ENCODE data around the gene IL6ST.
"Not testable (repeated sequence)": the region's sequence is repeated elsewhere in the genome, so short reads cannot be mapped to it uniquely, and the experiment has no call there.

The IL6ST gene

DNA sequence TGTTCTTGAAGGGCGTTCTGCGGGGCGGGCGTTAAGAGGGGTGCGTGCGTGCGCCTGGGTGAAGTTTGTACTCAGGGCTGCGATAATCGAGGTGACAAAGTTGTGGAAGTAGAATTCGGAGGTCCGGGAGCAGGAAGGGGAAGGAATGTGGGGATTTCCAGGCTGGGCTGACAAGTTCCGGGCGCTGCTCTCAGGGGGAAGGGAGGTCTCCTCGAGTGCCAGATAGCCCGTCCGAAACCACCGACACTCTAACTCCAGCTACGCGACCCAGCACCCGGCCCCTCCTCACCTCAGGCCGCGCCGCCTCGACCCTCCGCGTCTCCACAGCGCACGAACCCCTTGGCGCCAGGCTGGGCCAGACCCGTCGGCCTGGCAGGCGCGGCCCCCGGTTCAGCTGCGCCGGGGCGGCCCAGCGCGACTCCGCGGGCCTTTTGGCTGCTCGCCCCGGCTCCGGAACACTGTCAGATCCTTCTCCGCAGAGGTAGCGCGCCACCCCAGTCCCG lies at the start of gene IL6ST:
IL6ST (minus strand) TSS at position 469 of the 503 bp plus-strand sequence. CDS start 18,685 bp downstream, outside the sequence.
- DNase-seq, result peak; percentile 49

GRCh38 chr5:56039985-56040384 lies 45.2 kb upstream of the IL6ST start:
- no peak for DNase-seq

DNA sequence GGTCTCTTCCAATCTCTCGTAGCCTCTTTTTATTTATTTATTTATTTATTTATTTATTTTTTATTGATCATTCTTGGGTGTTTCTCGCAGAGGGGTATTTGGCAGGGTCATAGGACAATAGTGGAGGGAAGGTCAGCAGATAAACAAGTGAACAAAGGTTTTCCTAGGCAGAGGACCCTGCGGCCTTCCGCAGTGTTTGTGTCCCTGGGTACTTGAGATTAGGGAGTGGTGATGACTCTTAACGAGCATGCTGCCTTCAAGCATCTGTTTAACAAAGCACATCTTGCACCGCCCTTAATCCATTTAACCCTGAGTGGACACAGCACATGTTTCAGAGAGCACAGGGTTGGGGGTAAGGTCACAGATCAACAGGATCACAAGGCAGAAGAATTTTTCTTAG lies 43.4 kb upstream of the IL6ST start:
- DNase-seq, result not testable (repeated sequence)

DNA sequence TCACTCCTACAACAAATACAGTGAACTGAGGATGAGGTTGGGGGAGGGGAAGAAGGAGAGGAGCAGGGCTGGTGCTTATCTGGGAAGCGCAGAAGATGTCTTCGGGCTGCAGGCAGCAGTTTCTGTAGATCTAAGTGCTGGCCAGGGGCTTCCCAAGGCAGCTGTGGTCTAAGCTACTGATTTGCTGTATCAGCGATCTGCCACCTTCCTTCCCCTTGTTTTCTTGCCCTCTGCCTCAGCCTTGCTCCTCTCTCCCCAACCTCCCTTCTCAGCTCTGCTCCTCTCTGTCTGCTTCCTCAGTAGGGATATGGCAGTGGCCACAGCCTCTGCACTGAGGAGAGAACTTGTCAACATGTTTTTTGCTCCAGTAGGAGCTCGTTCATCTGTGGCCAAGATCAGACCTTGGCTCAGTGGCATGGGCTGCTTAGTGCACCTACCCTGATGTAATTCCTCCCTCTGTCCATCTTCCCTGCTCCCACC lies 42.8 kb upstream of the IL6ST start:
- no peak for DNase-seq

DNA sequence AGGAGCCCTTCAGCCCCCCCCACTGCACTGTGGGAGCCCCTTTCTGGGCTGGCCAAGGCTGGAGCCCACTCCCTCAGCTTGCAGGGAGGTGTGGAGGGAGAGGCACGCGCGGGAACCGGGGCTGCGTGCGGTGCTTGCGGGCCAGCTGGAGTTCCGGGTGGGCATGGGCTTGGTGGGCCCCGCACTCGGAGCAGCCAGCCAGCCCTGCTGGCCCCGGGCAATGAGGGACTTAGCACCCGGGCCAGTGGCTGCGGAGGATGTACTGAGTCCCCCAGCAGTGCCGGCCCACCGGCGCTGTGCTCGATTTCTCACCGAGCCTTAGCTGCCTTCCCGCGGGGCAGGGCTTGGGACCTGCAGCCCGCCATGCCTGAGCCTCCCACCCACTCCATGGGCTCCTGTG lies 40.6 kb upstream of the IL6ST start:
- DNase-seq, result not testable (repeated sequence)

GRCh38 chr5:56029871-56030630 lies 35.3 kb upstream of the IL6ST start:
- DNase-seq, result not testable (repeated sequence)

DNA sequence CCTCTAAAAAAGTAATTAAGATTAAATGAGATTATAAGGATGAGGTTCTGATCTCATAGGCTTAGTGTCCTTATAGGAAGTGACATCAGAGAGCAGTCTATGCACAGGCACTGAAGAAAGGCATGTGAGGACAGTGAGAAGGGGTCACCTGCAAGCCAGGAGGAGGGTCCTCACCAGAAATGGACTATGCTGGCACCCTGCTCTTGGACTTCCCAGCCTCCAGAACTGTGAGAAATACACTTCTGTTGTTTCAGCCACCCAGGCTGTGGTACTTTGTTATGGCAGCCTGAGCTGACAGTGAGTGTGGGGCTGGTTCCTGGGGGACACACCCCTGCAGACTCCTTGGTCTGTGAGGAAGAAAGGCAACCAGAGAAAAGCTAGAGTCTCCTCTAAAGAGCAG lies 34.7 kb upstream of the IL6ST start:
- no peak for DNase-seq

- DNase-seq, result no peak
Measured at GRCh38 chr5:56028708-56029107, 33.9 kb upstream of the IL6ST start.

GRCh38 chr5:56026863-56027300 lies 32.1 kb upstream of the IL6ST start:
- no peak for DNase-seq

GRCh38 chr5:56025151-56025885 lies 30.6 kb upstream of the IL6ST start:
- DNase-seq, result no peak

DNA sequence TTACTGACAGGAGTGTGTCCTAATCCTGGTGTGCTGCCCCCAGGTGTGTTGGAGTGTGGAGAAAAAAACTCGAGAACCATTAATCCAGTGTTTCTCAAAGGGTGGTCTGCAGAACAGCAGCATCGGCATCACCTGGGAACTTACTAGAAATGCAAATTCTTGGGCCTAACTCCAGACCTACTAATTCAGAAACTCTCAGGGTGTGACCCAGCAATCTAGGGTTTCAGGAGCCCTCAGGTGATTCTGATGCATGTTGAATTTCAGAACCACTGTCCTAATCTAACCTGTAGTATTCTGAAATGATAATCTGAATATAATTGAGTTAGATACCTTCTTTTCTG lies 30.0 kb upstream of the IL6ST start:
- no peak for DNase-seq

GRCh38 chr5:56023296-56023695 lies 28.5 kb upstream of the IL6ST start:
- DNase-seq, result no peak

- no peak for DNase-seq
Measured at GRCh38 chr5:56019306-56020272, 24.8 kb upstream of the IL6ST start.

- no peak for DNase-seq
Measured at GRCh38 chr5:56018832-56019231, 24.1 kb upstream of the IL6ST start.

GRCh38 chr5:56014701-56015100 lies 19.9 kb upstream of the IL6ST start:
- not testable (repeated sequence) for DNase-seq

GRCh38 chr5:56013939-56014338 lies 19.2 kb upstream of the IL6ST start:
- DNase-seq, result not testable (repeated sequence)

GRCh38 chr5:56012281-56012963 lies 17.7 kb upstream of the IL6ST start:
- DNase-seq, result no peak

- no peak for DNase-seq
Measured at GRCh38 chr5:56011835-56012234, 17.1 kb upstream of the IL6ST start.

DNA sequence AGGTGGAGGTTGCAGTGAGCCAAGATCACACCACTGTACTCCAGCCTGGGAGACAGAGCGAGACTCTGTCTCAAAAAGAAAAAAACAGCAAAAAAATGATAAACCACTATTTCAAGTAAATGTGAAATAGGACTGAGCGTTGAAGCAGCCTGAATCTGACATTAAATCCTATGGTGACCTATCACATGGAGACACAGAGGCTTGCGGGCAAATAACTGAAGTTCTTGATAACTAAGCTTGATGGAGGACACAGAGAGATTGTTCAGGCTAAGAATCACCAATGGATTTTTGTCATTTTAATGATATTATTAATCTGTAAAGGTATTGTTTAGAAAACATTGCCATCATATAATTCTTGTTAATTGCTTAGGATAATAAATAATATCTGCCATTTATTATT lies 15.7 kb upstream of the IL6ST start:
- DNase-seq, result no peak

DNA sequence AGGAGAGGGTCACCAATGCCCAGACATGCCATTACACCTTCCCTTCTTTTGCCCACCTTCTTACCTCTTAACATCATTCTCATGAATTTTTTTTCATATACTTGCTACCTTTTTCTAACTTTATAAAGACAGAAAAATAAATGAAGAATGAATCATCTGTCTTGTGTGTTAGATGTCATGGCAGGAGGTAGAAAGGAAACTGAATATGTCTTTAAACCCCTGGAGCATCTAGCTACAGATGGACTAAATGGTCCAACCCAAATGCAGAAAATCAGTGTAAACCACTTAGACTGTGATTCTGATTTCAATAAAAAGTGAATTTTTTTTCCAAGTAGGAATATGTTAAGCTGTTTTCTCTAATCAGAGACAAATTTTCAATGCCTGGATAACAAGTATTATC lies 11.8 kb upstream of the IL6ST start:
- DNase-seq, result no peak

DNA sequence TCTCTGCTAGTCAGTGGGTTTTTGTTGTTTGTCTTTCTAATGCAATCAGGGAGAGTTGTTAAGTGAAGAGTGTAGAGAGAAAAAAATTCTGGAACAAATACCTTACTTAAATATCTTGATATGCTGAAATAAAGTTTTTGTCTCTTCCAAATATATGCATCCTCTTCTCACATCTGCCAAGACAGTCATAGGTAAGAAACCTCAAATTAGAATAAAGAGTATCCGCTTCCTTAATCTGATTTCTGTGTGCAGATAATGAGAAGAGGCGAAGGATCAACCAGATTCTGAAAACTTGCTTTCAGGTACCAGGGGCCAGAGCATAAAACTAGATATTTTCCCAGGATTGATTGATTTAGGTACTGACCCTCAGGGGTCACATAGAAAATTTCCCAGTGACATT lies 11.3 kb upstream of the IL6ST start:
- DNase-seq, result no peak

GRCh38 chr5:56004874-56005273 lies 10.1 kb upstream of the IL6ST start:
- no peak for DNase-seq
